Subcutaneous abdominal adipose tissue (tissue), 5 donors: Measurements from ENCODE around the gene RAPGEF1.

ENCODE experiments used
- H3K27ac ChIP-seq: one replicate; pipeline ENCODE4 v1.7.0; 2013; ENCODE audit warnings: low read depth, mild to moderate bottlenecking, inconsistent platforms, low read length, moderate library complexity
- H3K27me3 ChIP-seq, 5 donors: one replicate each; pipeline ENCODE4 v1.7.0; 2013; ENCODE audit warnings: low read length in 5 of 5, inconsistent platforms in 1 of 5; ENCODE audit not compliant: control insufficient read depth in 5 of 5, insufficient read depth in 4 of 5
- H3K36me3 ChIP-seq, 5 donors: one replicate each; pipeline ENCODE4 v1.7.0; 2013; ENCODE audit warnings: low read length in 5 of 5; ENCODE audit not compliant: control insufficient read depth in 5 of 5, insufficient read depth in 5 of 5
- H3K4me1 ChIP-seq, 5 donors: one replicate each; pipeline ENCODE4 v1.7.0; 2013; ENCODE audit warnings: low read length in 5 of 5, mild to moderate bottlenecking in 3 of 5, moderate library complexity in 1 of 5; ENCODE audit not compliant: control insufficient read depth in 5 of 5, insufficient read depth in 5 of 5
- H3K4me3 ChIP-seq, 5 donors: one replicate each; pipeline ENCODE4 v1.7.0; 2013; ENCODE audit warnings: low read length in 5 of 5, low read depth in 1 of 5
- H3K9ac ChIP-seq, 5 donors: one replicate each; pipeline ENCODE4 v1.7.0; 2013; ENCODE audit warnings: low read length in 5 of 5, mild to moderate bottlenecking in 4 of 5, moderate library complexity in 3 of 5
- H3K9me3 ChIP-seq, 5 donors: one replicate each; pipeline ENCODE4 v1.7.0; 2013; ENCODE audit warnings: low read length in 5 of 5; ENCODE audit not compliant: control insufficient read depth in 5 of 5
- donor health status: healthy.
- donor health status: healthy.
- donor health status: healthy.
- donor health status: healthy.
- donor health status: healthy.

RAPGEF1 gene, protein sequence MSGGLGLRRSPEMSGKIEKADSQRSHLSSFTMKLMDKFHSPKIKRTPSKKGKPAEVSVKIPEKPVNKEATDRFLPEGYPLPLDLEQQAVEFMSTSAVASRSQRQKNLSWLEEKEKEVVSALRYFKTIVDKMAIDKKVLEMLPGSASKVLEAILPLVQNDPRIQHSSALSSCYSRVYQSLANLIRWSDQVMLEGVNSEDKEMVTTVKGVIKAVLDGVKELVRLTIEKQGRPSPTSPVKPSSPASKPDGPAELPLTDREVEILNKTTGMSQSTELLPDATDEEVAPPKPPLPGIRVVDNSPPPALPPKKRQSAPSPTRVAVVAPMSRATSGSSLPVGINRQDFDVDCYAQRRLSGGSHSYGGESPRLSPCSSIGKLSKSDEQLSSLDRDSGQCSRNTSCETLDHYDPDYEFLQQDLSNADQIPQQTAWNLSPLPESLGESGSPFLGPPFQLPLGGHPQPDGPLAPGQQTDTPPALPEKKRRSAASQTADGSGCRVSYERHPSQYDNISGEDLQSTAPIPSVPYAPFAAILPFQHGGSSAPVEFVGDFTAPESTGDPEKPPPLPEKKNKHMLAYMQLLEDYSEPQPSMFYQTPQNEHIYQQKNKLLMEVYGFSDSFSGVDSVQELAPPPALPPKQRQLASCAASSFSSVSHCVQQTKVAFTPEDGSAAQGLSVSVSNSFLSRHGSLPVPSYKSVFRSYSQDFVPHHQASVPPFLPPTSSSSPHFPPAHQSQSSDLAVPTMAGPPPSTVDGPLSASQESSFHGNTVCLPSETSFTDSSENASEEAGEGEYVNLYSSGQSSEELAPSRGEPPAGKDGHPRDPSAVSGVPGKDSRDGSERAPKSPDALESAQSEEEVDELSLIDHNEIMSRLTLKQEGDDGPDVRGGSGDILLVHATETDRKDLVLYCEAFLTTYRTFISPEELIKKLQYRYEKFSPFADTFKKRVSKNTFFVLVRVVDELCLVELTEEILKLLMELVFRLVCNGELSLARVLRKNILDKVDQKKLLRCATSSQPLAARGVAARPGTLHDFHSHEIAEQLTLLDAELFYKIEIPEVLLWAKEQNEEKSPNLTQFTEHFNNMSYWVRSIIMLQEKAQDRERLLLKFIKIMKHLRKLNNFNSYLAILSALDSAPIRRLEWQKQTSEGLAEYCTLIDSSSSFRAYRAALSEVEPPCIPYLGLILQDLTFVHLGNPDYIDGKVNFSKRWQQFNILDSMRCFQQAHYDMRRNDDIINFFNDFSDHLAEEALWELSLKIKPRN (N-terminal part only)

DNA sequence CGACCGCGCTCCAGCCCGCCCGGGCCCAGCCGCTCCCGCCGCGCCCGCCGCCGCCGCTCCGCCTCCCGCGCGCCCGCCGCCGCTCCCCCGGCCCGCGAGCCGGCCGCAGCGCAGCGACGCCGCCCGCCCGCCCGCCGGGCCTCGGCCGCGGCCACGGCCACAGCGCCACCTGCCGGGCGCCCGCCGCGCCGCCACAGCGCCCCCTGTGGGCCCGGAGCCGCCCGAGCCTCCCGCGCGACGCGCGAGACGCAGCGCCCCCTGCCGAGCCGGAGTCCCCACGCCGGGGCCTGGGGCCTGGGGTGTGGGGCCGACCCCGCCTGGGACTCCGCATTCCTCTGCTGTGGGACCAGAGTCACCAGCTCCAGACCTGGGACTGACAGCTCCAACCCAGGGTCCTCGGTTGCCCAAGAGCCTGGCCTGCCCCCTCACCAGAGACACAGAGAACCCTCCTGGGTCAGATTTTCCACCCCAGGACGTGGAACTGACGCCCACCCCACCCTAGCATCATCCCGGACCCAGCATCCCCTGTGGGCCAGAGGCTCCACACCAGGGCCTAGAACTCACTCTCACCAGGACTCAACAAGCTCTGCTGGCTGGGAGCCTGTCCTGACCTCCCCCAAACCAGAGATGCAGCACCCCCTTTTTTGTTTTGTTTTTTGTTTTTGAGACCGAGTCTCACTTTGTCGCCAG is at the start of gene RAPGEF1:
RAPGEF1 (minus strand) TSS at position 118 of the 690 bp plus-strand sequence. CDS start 246 bp downstream, outside the sequence.
- Histone ChIP-seq H3K27me3 (no peaks in the 10 kb centered on the region), H3K4me1 (peaks cover 10 to 39% (median 35%) of the 10 kb centered on the region in 5 donors), H3K36me3 (no peaks in the 10 kb centered on the region), H3K27ac (peak within 1 kb of the TSS; percentile 87), H3K4me3 (peak within 1 kb of the TSS; percentile 77 to 88 (median 84)), H3K9me3 (no peaks in the 10 kb centered on the region), H3K9ac (peak within 1 kb of the TSS; percentile 68 to 90 (median 71))

DNA sequence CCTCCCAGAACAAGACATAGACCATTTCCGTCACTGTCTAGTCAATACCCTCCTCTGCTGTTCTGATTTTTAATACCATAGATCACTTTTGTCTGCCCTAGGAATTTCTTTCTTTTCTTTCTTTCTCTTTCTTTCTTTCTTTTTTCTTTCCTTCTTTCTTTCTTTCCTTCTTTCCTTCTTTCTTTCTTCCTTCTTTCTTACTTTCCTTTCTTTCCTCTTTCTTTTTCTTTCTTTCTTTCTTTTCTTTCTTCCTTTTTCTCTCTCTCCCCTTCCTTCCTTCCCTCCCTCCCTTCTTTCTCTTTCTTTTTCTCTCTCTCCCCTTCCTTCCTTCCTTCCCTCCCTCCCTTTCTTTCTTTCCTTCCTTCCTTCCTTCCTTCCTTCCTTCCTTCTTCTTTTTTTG is 49.0 kb upstream of the RAPGEF1 start:
- H3K4me3 ChIP-seq: no peak overlapping the region
- no peaks in the 10 kb centered on the region for H3K4me1 ChIP-seq
- H3K36me3 ChIP-seq: no peaks in the 10 kb centered on the region
- H3K27ac ChIP-seq: no peak overlapping the region
- H3K9ac ChIP-seq: no peak overlapping the region
- peaks cover 18 to 44% (median 40%) of the 10 kb centered on the region in 5 donors for H3K27me3 ChIP-seq
- peaks cover 0 to 10% (median 3%) of the 10 kb centered on the region in 5 donors for H3K9me3 ChIP-seq

DNA sequence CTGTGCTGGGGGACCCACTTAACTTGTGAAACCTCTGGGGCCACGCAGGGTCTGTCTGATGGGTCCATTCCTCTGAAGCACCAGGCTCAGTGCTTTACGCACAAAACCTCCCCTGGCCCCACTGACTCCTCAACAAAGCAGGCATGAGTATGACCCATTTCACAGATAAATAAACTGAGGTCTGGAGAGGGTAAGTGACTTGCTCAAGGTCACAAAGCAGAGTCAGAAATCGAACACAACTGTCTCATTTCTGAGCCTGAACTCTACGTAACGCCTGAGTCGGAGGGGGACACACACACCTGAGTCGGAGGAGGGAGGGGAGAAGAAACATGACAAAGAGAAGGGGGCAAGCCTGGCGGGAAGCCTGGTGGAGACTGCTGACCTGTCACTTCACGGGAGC is 48.0 kb upstream of the RAPGEF1 start:
- H3K27ac ChIP-seq: no peak overlapping the region
- H3K9ac ChIP-seq: no peak overlapping the region
- H3K27me3 ChIP-seq: peaks cover 18 to 40% (median 34%) of the 10 kb centered on the region in 5 donors
- H3K4me1 ChIP-seq: no peaks in the 10 kb centered on the region
- H3K36me3 ChIP-seq: no peaks in the 10 kb centered on the region
- peaks cover 0 to 16% (median 5%) of the 10 kb centered on the region in 5 donors for H3K9me3 ChIP-seq
- no peak overlapping the region for H3K4me3 ChIP-seq

DNA sequence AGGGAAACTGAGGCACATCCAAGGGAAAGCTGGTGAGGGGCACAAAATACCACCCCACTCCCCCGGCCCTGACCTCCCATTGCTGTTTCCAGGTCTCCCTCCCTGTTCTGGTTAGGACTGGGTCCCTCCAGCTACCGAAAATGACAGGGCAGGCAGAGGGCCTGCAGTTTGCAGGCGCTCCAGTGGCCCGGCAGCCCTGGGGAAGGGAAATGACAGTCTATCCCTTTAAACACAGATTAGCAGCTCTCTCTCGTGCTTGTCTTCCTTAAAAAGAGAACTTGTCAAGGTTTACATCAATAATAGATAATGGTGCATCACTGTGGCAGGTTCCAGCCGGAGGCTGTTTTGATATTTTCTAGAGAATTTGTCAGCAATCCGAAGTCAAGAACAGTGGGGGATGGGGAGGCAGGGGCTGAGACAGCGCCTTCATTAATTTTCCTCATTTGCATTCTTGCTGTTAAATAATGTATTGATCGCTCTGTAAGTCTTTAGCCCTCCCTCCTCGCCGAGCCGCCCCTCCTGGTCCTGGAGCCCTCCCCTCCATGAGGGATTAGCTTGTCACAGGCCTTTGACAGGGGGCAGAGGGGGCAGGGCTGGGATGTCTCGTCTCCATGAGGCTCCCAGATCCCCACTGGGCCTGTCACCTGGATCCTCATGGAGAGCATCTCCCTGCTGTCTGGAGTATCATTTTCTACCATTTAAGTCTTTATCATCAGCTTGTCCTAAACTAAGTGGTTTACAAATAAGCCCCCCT is 45.0 kb upstream of the RAPGEF1 start:
- Histone ChIP-seq H3K27me3 (peaks cover 18 to 31% (median 29%) of the 10 kb centered on the region in 5 donors), H3K27ac (no peak overlapping the region), H3K9me3 (peaks cover 0 to 15% (median 5%) of the 10 kb centered on the region in 5 donors), H3K9ac (no peak overlapping the region), H3K4me3 (no peak overlapping the region), H3K4me1 (no peaks in the 10 kb centered on the region), H3K36me3 (no peaks in the 10 kb centered on the region)

DNA sequence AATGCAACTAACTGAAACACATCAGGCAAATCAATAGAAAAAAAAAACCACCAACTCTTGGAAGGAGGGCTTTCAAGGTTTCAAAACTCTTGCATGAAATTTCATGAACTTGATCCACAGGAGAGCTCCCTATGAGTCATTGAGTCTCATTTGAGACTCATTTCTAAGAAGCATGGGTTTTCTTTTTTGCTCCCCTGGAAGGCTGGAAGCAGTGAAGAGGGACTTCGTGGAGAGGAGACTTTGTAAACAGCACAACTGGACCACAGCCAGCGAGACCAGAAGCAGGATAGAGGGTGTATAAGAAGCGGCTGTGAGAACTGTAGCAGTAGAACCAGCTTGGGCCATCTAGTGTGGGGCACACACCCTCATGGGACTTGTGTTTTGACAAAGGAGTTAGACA is 41.2 kb upstream of the RAPGEF1 start:
- Histone ChIP-seq H3K36me3 (no peaks in the 10 kb centered on the region), H3K27ac (no peak overlapping the region), H3K9me3 (peaks cover 0 to 10% (median 5%) of the 10 kb centered on the region in 5 donors), H3K27me3 (peaks cover 8 to 23% (median 11%) of the 10 kb centered on the region in 5 donors), H3K9ac (no peak overlapping the region), H3K4me3 (no peak overlapping the region), H3K4me1 (no peaks in the 10 kb centered on the region)

DNA sequence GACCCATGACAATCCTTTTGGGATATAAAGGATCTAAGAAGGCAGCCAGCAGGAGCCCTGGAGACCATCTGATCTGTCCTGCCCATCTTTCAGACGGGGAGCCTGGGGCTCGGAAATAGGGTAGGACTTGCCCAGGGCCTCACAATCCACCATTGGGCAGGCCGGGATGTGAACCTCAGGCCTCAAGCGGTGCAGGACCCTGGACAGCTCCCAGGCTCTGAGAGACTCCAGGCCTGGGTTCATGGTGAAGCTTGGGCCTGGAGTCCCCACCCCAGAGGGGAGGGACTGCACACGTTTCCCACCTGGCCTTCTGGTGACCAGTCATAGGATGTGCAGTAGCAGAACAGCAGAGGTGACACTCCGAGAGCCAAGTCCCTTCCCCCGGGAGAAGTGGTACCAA is 36.6 kb upstream of the RAPGEF1 start:
- H3K9ac ChIP-seq: no peak overlapping the region
- H3K36me3 ChIP-seq: no peaks in the 10 kb centered on the region
- H3K27me3 ChIP-seq: peaks cover 0 to 23% (median 16%) of the 10 kb centered on the region in 5 donors
- H3K9me3 ChIP-seq: peaks cover 0 to 6% (median 3%) of the 10 kb centered on the region in 5 donors
- H3K27ac ChIP-seq: no peak overlapping the region
- no peaks in the 10 kb centered on the region for H3K4me1 ChIP-seq
- no peak overlapping the region for H3K4me3 ChIP-seq

DNA sequence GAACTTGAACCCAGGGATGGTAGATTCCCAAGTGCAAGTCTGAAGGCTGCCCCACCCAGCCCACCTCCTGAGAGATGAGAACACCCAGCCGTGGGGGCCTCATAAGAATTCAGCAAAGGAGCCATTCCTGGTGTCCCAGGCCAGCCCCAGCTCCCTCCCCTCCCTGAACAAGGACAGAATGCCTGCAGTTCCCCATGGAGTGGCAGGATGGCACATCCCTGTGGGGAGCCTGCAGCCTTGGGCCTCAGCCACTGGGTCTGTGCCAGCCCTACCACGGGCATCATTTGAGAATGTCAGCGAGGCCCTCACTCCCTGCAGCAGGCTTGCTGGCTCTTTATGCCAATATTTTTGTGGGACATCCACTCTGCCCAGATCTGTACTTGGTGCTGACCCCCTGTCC is 36.2 kb upstream of the RAPGEF1 start:
- H3K27ac ChIP-seq: no peak overlapping the region
- no peaks in the 10 kb centered on the region for H3K4me1 ChIP-seq
- no peaks in the 10 kb centered on the region for H3K36me3 ChIP-seq
- no peak overlapping the region for H3K9ac ChIP-seq
- H3K4me3 ChIP-seq: no peak overlapping the region
- H3K27me3 ChIP-seq: peaks cover 0 to 23% (median 19%) of the 10 kb centered on the region in 5 donors
- H3K9me3 ChIP-seq: peaks cover 0 to 6% (median 3%) of the 10 kb centered on the region in 5 donors

DNA sequence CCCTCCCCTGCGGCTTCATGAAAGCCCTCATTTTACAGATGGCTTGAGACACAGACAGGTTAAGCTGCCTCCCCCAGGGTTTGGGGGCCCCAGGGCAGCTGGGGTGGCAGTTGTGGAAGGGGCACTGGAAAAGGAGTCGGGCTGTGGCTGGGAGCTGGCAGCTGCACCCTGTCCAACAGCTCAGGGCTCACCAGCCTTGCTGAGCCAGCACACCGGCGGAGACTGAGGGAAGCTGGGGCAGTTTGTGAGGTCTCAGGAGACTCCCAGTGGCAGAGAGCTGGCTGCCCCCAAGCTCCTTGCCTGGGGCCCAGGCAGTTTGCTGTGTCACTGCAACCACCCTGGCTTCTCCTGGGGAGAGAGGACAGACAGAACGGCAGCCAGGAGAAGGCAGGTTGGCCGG is 34.8 kb upstream of the RAPGEF1 start:
- H3K36me3 ChIP-seq: no peaks in the 10 kb centered on the region
- H3K27ac ChIP-seq: no peak overlapping the region
- peaks cover 0 to 6% (median 3%) of the 10 kb centered on the region in 5 donors for H3K9me3 ChIP-seq
- peaks cover 2 to 29% (median 21%) of the 10 kb centered on the region in 5 donors for H3K27me3 ChIP-seq
- H3K4me3 ChIP-seq: no peak overlapping the region
- H3K4me1 ChIP-seq: peaks cover 0 to 2% (median 0%) of the 10 kb centered on the region in 5 donors
- H3K9ac ChIP-seq: no peak overlapping the region
